PC-9 (cell line): ENCODE data around the gene ATP11C. TPM values are rescaled to one million over a fixed set of nuclear protein-coding genes. Genes with fewer than 3 reads are reported as not detected.

Experiments
- BruUV-seq: library from RNA; stranded (reverse); fragments of 400-500 nt; replicated peaks from 2 replicates; lab custom pipeline; 2021; lab: Mats Ljungman, UMichigan
- CTCF ChIA-PET: fragments of 300-600 bp; sonication (Branson Sonifier 250); formaldehyde crosslinking; loops from one replicate; lab custom pipeline; 2022; ENCODE audit warnings: antibody characterized with exemption; lab: Charles Lee
- POLR2A ChIA-PET: fragments of 300-600 bp; sonication (Branson Sonifier 250); formaldehyde crosslinking; loops from one replicate; lab custom pipeline; 2022; ENCODE audit warnings: antibody characterized with exemption; ENCODE audit not compliant: unreplicated experiment; lab: Charles Lee
- DNase-seq, 2 experiments: peaks; one replicate each; pipeline versions ENCODE4 v3.0.0 to v3.0.0-alpha.2; 2015 to 2022; ENCODE audit warnings: mixed read lengths in 1 of 2
- H2AFZ ChIP-seq: fragments of 200-600 bp; sonication (generic); 2 replicates; pipeline ENCODE4 v1.8.1; 2017; ENCODE audit warnings: antibody characterized with exemption
- H3F3A ChIP-seq: fragments of 200-600 bp; sonication (generic); 2 replicates; pipeline ENCODE4 v1.8.1; 2017; ENCODE audit warnings: antibody characterized with exemption, mild to moderate bottlenecking, low read depth; ENCODE audit not compliant: insufficient read depth
- H3K27ac ChIP-seq: fragments of 200-600 bp; sonication (generic); 2 replicates; pipeline ENCODE4 v1.6.1; 2016; ENCODE audit warnings: mixed run types
- H3K27me3 ChIP-seq: fragments of 200-600 bp; sonication (generic); 2 replicates; pipeline ENCODE4 v1.6.1; 2016; ENCODE audit warnings: low read depth, mixed run types; ENCODE audit not compliant: insufficient read depth
- H3K36me3 ChIP-seq: fragments of 200-600 bp; sonication (generic); 2 replicates; pipeline ENCODE4 v1.6.1; 2016; ENCODE audit warnings: low read depth, mixed run types
- H3K4me1 ChIP-seq: fragments of 200-600 bp; sonication (generic); replicated peaks from 2 replicates; pipeline ENCODE4 v1.6.1; 2016; ENCODE audit warnings: mixed run types; ENCODE audit not compliant: insufficient read depth
- H3K4me2 ChIP-seq: fragments of 200-600 bp; sonication (generic); 2 replicates; pipeline ENCODE4 v1.6.1; 2017; ENCODE audit warnings: mixed run types
- H3K4me3 ChIP-seq: fragments of 200-600 bp; sonication (generic); 2 replicates; pipeline ENCODE4 v1.6.1; 2016; ENCODE audit warnings: mixed run types
- H3K79me2 ChIP-seq: fragments of 200-600 bp; sonication (generic); 2 replicates; pipeline ENCODE4 v1.6.1; 2017; ENCODE audit warnings: low read depth, mixed run types
- H3K9me2 ChIP-seq: fragments of 200-600 bp; sonication (generic); 2 replicates; pipeline ENCODE4 v1.8.1; 2017; ENCODE audit warnings: mild to moderate bottlenecking; ENCODE audit not compliant: insufficient read depth
- H3K9me3 ChIP-seq: fragments of 200-600 bp; sonication (generic); 2 replicates; pipeline ENCODE4 v1.8.1; 2016; ENCODE audit warnings: low read depth; ENCODE audit not compliant: insufficient read depth
- H4K20me1 ChIP-seq: fragments of 200-600 bp; sonication (generic); 2 replicates; pipeline ENCODE4 v1.8.1; 2017; ENCODE audit not compliant: insufficient read depth
- EZH2 ChIP-seq: fragments of 200-600 bp; sonication (generic); IDR thresholded peaks from 2 replicates; pipeline ENCODE4 v1.8.0; 2017; ENCODE audit warnings: antibody characterized with exemption, low read depth
- intact Hi-C: fragments of 100-400 bp; cut with micrococcal nuclease; formaldehyde crosslinking; loops from one replicate; pipeline ENCODE4 v1.10.0; 2022; ENCODE audit not compliant: unreplicated experiment
- total RNA-seq: library from RNA; stranded (reverse); gene quantifications from 2 replicates; pipeline ENCODE4 v1.2.3, GENCODE V29; 2021
- TF ChIP-seq, protein P1 (sequence below): fragments of 200-600 bp; sonication (generic); conservative IDR thresholded peaks from 2 replicates; pipeline ENCODE4 v1.6.1; 2017; ENCODE audit warnings: mixed run types, antibody characterized with exemption, mild to moderate bottlenecking, moderate library complexity

Gene ATP11C
- total RNA-seq, 1 experiment from 2014 or later: 13.0 TPM

DNA sequence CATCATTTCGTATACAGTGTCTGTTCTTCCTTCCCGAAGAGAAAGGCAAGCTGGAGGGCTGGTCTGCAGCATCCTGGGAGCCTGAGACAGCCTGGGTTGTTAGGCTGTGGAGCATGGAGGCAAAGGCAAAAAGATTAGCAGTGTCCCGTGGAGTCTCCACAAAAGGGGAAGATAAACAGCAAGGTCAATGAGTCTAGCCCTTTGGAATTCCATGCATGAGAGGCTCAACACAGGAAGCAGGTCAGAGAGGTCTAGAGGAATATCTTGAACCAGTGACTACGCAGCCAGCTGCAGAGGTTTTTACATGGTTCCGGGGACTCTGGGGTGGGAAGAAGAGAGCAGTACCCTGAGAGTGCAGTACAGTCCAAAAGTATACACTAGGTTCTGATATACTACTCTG, 212.7 kb downstream of the ATP11C start:
- TF ChIP-seq, protein P1, sequence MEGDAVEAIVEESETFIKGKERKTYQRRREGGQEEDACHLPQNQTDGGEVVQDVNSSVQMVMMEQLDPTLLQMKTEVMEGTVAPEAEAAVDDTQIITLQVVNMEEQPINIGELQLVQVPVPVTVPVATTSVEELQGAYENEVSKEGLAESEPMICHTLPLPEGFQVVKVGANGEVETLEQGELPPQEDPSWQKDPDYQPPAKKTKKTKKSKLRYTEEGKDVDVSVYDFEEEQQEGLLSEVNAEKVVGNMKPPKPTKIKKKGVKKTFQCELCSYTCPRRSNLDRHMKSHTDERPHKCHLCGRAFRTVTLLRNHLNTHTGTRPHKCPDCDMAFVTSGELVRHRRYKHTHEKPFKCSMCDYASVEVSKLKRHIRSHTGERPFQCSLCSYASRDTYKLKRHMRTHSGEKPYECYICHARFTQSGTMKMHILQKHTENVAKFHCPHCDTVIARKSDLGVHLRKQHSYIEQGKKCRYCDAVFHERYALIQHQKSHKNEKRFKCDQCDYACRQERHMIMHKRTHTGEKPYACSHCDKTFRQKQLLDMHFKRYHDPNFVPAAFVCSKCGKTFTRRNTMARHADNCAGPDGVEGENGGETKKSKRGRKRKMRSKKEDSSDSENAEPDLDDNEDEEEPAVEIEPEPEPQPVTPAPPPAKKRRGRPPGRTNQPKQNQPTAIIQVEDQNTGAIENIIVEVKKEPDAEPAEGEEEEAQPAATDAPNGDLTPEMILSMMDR: no peak
- TF ChIP-seq EZH2: no peak
- Histone ChIP-seq H3K36me3 (no peaks in the 10 kb centered on the region), H3K27me3 (no peaks in the 10 kb centered on the region), H3K4me1 (no peaks in the 10 kb centered on the region), H3K4me2 (no peak overlapping the region), H3K4me3 (no peak overlapping the region), H3F3A (no peaks in the 10 kb centered on the region), H3K9me2 (no peaks in the 10 kb centered on the region), H3K27ac (no peak overlapping the region), H3K79me2 (no peaks in the 10 kb centered on the region), H4K20me1 (no peaks in the 10 kb centered on the region), H3K9me3 (no peaks in the 10 kb centered on the region), H2AFZ (no peak overlapping the region)
- intact Hi-C loops: no loop called here
- ChIA-PET POLR2A (no interaction called here), CTCF (interaction anchor here (0.7 kb wide), 1 partner anchor 10 kb away, joined by 13 read pairs; no protein-coding TSS in a partner anchor)
- BruUV-seq: no TSS peak
- peak in 1 of 2 experiments; percentile 7 for DNase-seq

DNA sequence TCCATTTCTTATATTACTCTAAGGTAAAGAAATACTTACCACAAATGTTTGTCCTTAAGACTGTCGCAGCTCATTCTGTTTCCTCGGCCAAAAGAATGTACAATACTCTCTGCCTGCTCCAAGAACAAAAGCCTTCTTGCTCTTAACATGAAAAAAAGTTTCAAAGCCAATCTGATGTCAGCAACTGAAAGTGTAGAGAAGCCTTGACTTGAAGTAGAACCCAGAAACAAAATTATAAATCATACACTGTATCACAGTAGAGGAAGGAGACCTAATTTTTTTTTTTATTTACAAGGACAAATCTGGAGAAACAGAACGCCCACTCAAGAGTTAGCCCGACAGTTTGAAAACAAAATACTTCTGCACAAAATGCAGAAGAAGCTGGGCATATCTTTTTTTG, 224.8 kb downstream of the ATP11C start, which contains the start of gene MCF2:
Gene MCF2 (minus strand): TSS at position 101 of the 400 bp plus-strand sequence. CDS start 56,423 bp downstream, outside the sequence.
- Histone ChIP-seq H3K9me3 (no peaks in the 10 kb centered on the region), H3K27ac (no peak within 1 kb of the TSS), H3K36me3 (no peaks in the 10 kb centered on the region), H3K79me2 (no peaks in the 10 kb centered on the region), H3K27me3 (no peaks in the 10 kb centered on the region), H3K4me3 (no peak within 1 kb of the TSS), H3K4me2 (no peak within 1 kb of the TSS), H3K9me2 (no peaks in the 10 kb centered on the region), H3F3A (no peaks in the 10 kb centered on the region), H2AFZ (no peak within 1 kb of the TSS), H4K20me1 (no peaks in the 10 kb centered on the region), H3K4me1 (no peaks in the 10 kb centered on the region)
- no peak for TF ChIP-seq EZH2
- TF ChIP-seq, protein P1: no peak
- ChIA-PET CTCF (no interaction called here), POLR2A (no interaction called here)
- DNase-seq: no peak
- intact Hi-C loops: no loop called here
- BruUV-seq: no TSS peak

- Histone ChIP-seq H2AFZ (no peak overlapping the region), H3K27me3 (no peaks in the 10 kb centered on the region), H3K79me2 (no peaks in the 10 kb centered on the region), H3K27ac (no peak overlapping the region), H3K9me3 (no peaks in the 10 kb centered on the region), H4K20me1 (no peaks in the 10 kb centered on the region), H3K36me3 (no peaks in the 10 kb centered on the region), H3F3A (no peaks in the 10 kb centered on the region), H3K4me3 (no peak overlapping the region), H3K4me1 (no peaks in the 10 kb centered on the region), H3K4me2 (no peak overlapping the region), H3K9me2 (no peaks in the 10 kb centered on the region)
- DNase-seq: no peak
- TF ChIP-seq, protein P1: no peak
- no peak for TF ChIP-seq EZH2
- BruUV-seq: no TSS peak
- ChIA-PET POLR2A (no interaction called here), CTCF (no interaction called here)
- intact Hi-C loops: no loop called here
Measured at GRCh38 chrX:139702658-139703057, 230.2 kb downstream of the ATP11C start.
